Measurements from ENCODE around the gene GMDS. TPM values are rescaled to one million over a fixed set of nuclear protein-coding genes. Genes with fewer than 3 reads are reported as not detected.
A peak's percentile ranks its signal among the peaks of the same experiment; 100 is the strongest.

GMDS gene
- total and polyA plus RNA-seq, 2 of the 13 experiments (the other 11 are each of a cell fraction or from before 2014, with no cell fraction given), result 64.4 to 112 TPM

DNA sequence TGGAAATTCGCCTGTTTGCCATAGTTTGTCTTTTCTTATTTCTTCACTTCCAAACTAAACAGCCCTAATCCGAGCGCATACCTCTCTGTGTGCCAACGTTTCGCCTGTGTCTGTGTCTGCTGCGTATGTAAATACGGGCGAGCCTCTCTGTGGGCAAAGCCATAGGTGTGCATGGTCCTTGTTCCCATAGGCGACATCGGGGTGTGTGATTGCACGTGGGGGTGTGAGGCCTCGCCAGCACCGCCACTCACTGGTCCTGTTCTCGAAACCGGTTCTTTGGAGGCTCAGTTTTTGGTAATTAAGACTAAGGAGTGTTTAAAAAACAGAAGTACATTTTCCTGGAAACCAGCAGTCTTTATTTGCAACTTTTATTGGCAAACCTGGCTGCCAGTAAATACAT, 641.7 kb downstream of the GMDS start:
- WGBS (ENCODE audit: low lambda C conversion rate), result 46% methylated on average over 15 of the region's 15 CpGs
- DNase-seq (ENCODE audit: low spot score), result no peak
- Histone ChIP-seq H3K27me3 (ENCODE audit: control insufficient read depth in 1 of 2, insufficient read depth in 2 of 2, low read length in 2 of 2) (peaks cover 32 to 96% of the 10 kb centered on the region in 2 experiments), H3K9me3 (ENCODE audit: low read length) (no peaks in the 10 kb centered on the region), H3K4me1 (ENCODE audit: insufficient read depth, low read length) (peaks cover 50% of the 10 kb centered on the region), H3K4me2 (ENCODE audit: low read depth, low read length) (peak overlapping the region; percentile 88), H3K79me2 (ENCODE audit: insufficient read depth, low read length) (no peaks in the 10 kb centered on the region), H3K36me3 (replicated peaks in 1 of 2; ENCODE audit: control insufficient read depth in 1 of 2, insufficient read depth in 2 of 2, low read length in 2 of 2) (no peaks in the 10 kb centered on the region), H3K4me3 (replicated peaks in 1 of 3; ENCODE audit: insufficient read depth in 1 of 3, low read depth in 2 of 3, low read length in 3 of 3) (peak overlapping the region; percentile 37 to 77 (median 44)), H4K20me1 (ENCODE audit: insufficient read depth, low read length) (peaks cover 11% of the 10 kb centered on the region; the same call in 1 of the 2 replicates), H3K9ac (ENCODE audit: insufficient read depth, low read depth, low read length) (no peak overlapping the region), H2AFZ (ENCODE audit: low read length) (no peak overlapping the region), H3K27ac (ENCODE audit: extremely low read length, insufficient read depth, low read length) (no peak overlapping the region)
- ATAC-seq, result no peak
- CTCF ChIA-PET (ENCODE audit: low intra/inter-chr PET ratio, low total read pairs), result interaction anchor here (1.1 to 2.1 kb wide), 6 partner anchors 152 to 845 kb away, joined by 3 to 15 read pairs (median 8); no protein-coding TSS in a partner anchor
- FAIRE-seq, result no peak
- in situ Hi-C loops (cut with HindIII; ENCODE audit: extremely low pct_ligation_motif_present, low pct_unique_long_range_greater_than_20kb), result loop anchor here (5.0 kb wide), 1 partner anchor 844 kb away; no protein-coding TSS in a partner anchor
- BruUV-seq (replicated peaks), result no TSS peak
- POLR2A ChIA-PET, result no interaction called here
- intact Hi-C loops (cut with micrococcal nuclease; ENCODE audit: unreplicated experiment), result loop anchor here (1.0 to 2.0 kb wide), 3 partner anchors 593 to 845 kb away; no protein-coding TSS in a partner anchor
- no peak for TF ChIP-seq SIX4 (CRISPR knock-in tag; IDR thresholded peaks at IDR 0.05)
- no peak for TF ChIP-seq ZNF883 (CRISPR knock-in tag; IDR thresholded peaks at IDR 0.05; ENCODE audit: not compliant biosample characterization)
- 0 out of 2 replicates have a peak, but pooled peaks have one; percentile 26 for TF ChIP-seq ZNF253 (CRISPR knock-in tag; IDR thresholded peaks at IDR 0.05; ENCODE audit: borderline replicate concordance)
- peak; percentile 87 for TF ChIP-seq EZH2 (conservative IDR thresholded peaks at IDR 0.05; ENCODE audit: low read depth, low read length)
- TF ChIP-seq HNF1B (CRISPR knock-in tag; IDR thresholded peaks at IDR 0.05), result no peak
- no peak for TF ChIP-seq ESRRA (CRISPR knock-in tag; IDR thresholded peaks at IDR 0.05; ENCODE audit: low read depth)
- TF ChIP-seq CAMTA2 (CRISPR knock-in tag; IDR thresholded peaks at IDR 0.05; ENCODE audit: borderline replicate concordance), result no peak
- TF ChIP-seq TOE1 (CRISPR knock-in tag; IDR thresholded peaks at IDR 0.05), result no peak
- no peak for TF ChIP-seq ASH2L (IDR thresholded peaks at IDR 0.05; ENCODE audit: insufficient read length, low read depth, low read length)
- TF ChIP-seq, protein P1, sequence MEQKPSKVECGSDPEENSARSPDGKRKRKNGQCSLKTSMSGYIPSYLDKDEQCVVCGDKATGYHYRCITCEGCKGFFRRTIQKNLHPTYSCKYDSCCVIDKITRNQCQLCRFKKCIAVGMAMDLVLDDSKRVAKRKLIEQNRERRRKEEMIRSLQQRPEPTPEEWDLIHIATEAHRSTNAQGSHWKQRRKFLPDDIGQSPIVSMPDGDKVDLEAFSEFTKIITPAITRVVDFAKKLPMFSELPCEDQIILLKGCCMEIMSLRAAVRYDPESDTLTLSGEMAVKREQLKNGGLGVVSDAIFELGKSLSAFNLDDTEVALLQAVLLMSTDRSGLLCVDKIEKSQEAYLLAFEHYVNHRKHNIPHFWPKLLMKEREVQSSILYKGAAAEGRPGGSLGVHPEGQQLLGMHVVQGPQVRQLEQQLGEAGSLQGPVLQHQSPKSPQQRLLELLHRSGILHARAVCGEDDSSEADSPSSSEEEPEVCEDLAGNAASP (CRISPR knock-in tag; IDR thresholded peaks at IDR 0.05; ENCODE audit: borderline replicate concordance), result no peak
- no peak for TF ChIP-seq ZNF280D (CRISPR knock-in tag; IDR thresholded peaks at IDR 0.05)
- TF ChIP-seq, protein P2, sequence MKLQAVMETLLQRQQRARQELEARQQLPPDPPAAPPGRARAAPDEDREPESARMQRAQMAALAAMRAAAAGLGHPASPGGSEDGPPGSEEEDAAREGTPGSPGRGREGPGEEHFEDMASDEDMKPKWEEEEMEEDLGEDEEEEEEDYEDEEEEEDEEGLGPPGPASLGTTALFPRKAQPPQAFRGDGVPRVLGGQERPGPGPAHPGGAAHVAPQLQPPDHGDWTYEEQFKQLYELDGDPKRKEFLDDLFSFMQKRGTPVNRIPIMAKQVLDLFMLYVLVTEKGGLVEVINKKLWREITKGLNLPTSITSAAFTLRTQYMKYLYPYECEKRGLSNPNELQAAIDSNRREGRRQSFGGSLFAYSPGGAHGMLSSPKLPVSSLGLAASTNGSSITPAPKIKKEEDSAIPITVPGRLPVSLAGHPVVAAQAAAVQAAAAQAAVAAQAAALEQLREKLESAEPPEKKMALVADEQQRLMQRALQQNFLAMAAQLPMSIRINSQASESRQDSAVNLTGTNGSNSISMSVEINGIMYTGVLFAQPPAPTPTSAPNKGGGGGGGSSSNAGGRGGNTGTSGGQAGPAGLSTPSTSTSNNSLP (IDR thresholded peaks at IDR 0.05; ENCODE audit: low read depth, low read length), result no peak
- TF ChIP-seq, protein P3, sequence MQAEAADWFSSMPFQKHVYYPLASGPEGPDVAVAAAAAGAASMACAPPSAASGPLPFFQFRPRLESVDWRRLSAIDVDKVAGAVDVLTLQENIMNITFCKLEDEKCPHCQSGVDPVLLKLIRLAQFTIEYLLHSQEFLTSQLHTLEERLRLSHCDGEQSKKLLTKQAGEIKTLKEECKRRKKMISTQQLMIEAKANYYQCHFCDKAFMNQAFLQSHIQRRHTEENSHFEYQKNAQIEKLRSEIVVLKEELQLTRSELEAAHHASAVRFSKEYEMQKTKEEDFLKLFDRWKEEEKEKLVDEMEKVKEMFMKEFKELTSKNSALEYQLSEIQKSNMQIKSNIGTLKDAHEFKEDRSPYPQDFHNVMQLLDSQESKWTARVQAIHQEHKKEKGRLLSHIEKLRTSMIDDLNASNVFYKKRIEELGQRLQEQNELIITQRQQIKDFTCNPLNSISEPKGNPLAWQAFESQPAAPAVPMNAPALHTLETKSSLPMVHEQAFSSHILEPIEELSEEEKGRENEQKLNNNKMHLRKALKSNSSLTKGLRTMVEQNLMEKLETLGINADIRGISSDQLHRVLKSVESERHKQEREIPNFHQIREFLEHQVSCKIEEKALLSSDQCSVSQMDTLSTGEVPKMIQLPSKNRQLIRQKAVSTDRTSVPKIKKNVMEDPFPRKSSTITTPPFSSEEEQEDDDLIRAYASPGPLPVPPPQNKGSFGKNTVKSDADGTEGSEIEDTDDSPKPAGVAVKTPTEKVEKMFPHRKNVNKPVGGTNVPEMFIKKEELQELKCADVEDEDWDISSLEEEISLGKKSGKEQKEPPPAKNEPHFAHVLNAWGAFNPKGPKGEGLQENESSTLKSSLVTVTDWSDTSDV (CRISPR knock-in tag; IDR thresholded peaks at IDR 0.05), result no peak
